GM21381 (cell line): ENCODE data around the gene COPG2.
"Not testable (repeated sequence)": the region's sequence is repeated elsewhere in the genome, so short reads cannot be mapped to it uniquely, and the experiment has no call there.

Experiments
- ATAC-seq: cut with Tn5 transposase; IDR thresholded peaks from one replicate; pipeline ENCODE4 v1.9.1; 2021; ENCODE audit warnings: mild to moderate bottlenecking, moderate library complexity; ENCODE audit not compliant: unreplicated experiment

The COPG2 gene

DNA sequence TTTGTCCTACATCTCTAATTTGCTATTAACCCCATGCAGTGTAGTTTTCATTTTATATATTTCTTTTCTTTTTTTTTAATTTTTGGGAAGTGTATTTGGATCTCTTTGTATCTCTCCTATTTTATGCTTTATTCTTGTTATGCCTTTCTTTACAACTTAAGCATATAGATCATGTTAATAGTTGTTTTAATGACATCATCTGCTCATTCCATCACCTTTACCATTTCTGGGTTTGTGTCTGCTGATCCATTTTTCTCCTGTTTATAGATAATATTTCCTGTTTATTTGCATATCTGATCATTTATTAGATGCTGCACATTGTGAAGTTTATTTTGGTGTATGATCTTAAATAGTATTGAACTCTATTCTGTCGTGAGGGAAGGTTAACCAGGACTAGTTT lies 13.7 kb downstream of the COPG2 start:
- ATAC-seq = no peak

DNA sequence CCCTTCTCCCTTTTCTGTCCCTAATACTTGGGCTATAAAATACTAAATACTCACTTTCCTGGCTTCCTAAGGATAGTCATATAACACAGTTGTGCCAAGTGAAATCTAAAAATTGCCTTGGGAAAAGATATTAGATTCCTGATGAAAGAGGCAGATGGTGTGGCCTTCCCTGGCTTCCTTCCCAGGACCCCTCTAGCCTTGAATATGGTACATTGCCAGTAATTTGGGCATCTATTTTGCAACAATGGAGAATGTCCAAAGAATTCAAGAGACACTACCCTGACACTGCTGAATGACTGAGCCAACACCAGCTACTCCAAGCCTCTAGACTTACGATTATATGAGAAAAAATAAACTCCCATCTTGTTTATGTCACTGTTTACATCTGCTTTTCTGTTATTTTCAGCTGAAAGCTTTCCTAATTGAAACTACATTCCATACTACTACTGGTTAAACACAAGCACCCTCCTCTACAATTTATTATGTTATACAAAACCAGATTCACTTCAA lies 17.9 kb downstream of the COPG2 start:
- ATAC-seq = no peak

DNA sequence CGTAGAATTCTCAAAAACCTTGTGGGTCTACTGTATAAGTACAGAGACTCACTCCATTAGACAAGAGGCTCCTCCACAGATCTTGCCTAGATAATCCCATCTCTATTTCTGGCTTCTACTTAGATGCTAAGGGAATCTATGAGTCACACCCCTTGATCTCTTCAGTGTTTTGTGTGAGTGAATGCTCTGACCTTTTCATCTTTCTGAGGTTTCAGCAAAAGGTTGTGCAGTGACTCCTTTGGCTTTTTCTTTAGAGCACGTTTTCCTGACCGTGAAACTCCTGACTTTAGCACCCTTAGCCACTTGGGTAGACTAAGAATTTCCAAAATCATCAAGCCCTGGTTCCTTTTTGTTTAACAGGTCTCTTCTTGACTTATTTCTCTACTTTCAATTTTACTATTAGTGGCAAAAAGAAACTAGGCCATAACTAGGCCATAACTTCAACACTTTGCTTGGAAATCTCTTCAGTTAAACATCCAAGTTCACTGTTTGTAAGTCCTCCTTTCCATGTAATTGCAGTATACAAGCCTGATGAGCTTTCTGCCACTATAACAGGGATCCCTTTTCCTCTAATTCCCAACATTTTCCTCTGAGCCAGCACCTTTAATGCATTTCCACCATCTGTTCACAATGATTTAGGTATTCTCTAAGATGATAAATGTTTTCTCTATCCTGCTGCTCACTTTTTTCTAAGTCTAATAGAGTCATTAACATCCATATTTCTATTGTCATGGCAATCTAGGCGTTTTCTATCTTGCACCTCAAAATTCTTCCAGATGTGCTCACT lies 19.4 kb downstream of the COPG2 start:
- peak; percentile 49 for ATAC-seq

DNA sequence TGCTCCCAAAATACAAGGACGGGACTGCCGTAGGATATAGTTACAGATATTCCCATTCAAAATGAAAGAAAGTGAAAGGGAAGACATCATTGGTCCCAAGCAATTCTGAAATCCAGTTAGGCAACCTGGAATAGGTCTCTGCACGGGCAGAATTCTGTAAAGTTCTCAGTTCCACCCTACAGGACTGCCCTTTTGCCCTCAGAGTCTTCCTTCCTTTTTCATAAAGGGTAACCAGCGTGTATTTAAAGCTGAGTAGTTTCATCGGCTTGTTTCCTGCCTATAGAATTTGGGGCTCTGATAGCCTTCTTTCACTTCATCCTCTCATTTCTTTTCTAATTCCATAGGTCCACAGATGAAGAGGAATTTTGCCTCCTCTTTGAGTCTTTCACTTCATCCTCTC lies 20.0 kb downstream of the COPG2 start:
- ATAC-seq = peak; percentile 35

DNA sequence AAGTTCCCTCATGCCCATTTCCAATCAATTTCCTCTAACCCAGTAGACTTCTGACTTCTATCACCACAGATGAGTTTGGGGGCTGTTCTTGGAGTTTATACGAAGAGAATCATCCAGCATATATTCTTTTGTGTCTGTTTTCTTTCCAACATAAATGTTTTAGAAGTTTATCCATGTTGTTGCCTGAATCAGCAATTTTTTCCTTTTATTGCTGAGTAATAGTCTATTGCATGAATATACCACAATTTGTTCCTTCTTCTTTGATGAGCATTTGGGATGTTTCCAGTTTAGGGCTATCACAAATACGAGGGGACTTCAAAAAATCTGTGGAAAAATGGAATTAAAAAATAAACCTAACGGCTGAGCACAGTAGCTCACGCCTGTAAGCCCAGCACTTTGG lies 26.2 kb downstream of the COPG2 start:
- ATAC-seq = no peak

DNA sequence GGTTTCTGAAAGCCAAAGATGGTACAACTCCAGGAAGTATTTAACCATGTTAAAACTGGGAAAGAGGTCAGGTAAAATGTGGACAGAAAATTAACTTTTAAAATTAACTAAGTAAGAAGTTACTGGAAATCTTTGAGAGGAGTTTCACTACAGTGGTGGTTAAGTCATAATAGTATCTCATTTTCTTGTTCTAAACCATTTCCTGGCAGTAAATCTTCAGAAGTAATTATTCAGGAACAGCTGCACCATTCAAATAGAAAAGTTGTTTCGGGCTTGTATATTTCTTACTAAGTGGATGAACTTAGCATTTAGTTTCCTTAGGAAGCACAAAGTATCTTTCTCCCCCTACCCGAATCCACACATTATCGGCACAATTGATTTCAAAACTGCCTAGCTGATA lies 27.1 kb downstream of the COPG2 start:
- no peak for ATAC-seq

DNA sequence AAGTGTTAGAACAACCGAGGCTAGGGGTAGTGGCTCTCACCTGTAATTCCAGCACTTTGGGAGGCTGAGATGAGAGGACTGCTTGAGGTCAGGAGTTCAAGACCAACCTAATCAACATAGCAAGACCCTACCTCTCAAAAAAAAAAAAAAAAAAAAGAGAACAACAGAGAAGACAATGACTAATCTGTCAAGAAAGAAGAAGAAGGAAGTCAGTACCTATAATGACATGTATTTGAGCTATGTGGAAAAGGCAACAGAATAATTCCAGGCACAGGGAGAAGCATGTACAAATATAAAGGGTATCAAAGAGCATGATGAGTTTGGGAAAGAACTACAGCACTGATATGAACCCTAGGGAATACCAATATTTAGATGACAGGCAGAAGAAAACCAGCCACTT lies 27.5 kb downstream of the COPG2 start:
- no peak for ATAC-seq

DNA sequence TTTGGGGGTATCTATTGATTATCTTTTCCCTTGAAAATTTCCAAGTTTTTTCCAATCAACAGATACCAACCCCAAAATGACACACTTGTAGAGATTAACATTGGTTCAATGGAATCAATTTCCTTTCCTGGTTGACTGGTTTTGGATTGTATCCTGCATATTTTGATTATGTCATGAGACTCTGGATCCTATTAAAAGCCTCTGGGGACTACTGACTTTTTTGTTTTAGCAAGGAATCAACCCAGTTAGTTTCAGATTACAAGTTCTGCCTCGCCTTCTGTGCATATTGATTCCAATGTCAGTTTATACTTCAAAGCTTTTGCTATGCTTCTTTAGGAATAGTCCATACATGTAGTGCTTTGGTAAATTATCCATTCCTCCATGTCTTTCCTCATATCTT lies 29.2 kb downstream of the COPG2 start:
- ATAC-seq = no peak

DNA sequence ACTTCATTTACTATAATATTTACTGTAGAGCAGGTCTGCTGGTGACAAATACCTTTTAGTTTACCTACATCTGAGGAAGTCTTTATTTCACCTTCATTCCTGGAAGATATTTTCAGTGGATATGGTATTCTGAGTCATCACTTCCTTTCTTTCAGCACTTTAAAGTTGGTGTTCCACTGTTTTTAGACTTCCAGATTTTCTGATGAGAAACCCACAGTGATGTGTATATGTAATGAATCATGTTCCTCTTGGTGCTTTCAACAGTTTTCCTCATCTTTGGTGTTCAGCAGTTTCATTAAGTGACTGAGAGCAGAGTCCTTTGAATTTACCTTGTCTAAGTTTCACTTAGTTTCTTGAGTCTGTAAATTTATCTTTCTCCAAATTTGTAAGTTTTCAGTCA lies 36.4 kb downstream of the COPG2 start:
- ATAC-seq = no peak

DNA sequence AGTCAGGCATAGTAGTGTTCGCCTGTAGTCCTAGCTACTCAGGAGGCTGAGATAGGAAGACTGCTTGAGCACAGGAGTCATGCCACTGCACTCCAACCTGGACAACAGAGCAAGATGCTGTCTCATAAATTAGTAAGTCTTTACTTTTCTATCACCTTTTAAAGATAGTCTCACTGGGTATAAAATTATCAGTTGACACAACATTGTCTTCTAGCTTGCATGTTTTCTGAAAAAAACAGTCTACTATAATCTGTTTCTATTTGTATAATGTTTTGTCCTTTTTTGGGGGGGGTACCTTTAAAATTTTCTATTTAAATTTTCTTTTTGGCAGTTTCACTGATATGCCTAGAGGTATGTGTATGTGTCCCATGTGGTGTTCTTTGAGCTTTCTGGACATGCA lies 39.6 kb downstream of the COPG2 start:
- no peak for ATAC-seq

DNA sequence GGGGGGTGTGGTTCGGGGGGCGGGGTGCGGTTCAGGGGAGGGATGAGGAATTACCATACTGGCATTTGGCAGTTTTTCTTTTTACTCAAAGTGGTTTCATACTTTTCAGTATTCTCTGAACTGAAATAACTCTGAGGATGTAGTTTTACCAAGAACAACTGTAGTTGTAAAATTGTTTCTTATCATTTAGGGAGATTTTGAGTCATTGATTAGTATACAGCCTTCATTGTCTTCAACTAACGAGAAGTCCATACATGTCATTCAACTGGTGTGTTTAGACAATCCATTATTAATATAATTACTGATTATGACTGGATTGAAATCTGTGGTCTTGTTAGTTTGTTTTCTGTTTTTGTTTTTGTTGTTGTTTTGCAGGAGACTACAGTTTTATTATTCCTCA lies 40.8 kb downstream of the COPG2 start:
- ATAC-seq = no peak

DNA sequence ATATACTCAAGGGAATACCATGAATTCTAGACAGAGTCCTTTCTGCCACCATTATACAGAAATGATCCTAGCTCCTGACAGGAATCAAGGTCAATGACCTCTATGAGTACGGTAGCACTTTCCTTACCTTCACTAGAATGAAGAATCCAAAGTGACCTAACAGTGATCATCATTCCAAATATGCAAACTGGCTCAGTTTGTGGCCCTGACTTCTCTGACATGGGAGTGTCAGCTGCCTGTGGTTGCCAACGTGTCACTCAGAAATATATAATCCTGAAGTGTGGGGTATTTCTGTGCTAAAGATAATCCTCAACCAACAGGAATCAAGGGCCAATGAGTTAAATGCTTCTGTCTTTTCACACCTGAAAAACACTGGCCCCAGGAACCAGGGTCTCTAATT lies 45.7 kb downstream of the COPG2 start:
- no peak for ATAC-seq

DNA sequence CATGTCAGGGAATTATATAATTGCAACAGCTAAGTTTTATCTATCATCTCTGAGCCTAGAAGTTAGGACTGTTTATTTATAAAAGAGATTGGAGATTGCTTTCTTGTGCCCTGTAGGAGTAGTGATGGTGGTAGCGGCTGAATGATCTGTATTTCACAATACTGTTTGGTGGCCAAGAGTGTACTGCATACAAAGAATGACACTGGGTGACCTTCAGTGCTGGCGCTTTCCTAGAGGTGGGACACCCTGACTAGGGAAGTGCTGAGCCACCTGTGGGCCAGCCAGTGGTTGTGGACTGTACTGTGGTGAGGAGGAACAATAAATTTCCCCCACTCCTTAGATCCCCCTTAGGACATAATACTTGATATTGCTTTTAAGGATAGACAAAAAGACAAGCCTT lies 53.0 kb downstream of the COPG2 start:
- ATAC-seq = no peak

DNA sequence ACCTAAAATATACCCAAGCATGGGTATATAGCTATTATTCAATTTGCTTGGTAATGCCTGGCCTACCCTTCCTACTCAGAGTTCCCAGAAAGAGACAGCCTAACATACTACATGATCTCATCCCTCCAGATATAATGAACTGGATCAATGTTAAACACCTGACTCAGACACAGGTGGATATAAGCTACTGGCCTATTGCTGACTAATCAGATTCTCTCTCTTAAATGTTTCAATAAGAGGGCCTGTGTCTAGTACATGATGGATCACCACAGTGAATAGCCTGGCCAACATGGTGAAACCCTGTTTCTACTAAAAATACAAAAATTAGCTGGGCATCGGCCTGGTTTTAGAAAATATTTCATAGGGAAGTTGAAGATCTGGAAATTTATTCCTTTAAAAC lies 54.1 kb downstream of the COPG2 start:
- no peak for ATAC-seq

DNA sequence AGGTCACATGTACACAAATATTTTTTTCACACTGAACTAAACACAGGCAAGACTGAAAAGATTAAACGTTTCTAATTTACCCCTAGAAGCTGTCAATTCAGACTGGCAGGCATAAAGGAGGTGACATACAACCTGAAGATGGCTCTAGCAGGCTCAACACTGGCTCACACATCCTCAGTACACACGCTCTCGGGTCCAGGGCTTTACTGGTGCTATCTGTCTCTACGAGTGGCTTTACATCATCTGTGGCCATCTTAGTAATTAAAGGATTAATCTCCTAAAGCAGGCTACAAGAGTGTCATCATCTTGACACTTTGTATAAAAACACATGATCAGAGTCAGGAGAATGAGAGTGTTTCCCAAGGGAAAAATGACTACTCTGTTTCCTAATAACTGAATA lies 57.3 kb downstream of the COPG2 start:
- ATAC-seq = no peak

DNA sequence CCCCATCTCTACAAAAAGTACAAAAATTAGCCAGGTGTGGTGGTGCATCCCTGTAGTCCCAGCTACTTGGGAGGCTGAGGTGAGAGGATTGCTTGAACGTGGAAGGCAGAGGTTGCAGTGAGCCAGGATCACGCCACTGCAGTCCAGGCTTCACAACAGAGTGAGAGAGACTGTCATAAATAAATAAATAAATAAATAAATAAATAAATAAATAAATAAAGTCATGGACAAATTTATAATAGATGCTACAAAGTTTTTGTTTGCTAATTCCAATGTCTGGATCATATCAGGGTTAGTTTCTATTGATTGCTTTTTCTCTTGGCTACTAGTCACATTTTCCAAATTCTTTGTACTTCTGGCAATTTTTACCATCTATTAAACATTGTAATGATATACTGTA lies 61.5 kb downstream of the COPG2 start:
- not testable (repeated sequence) for ATAC-seq

DNA sequence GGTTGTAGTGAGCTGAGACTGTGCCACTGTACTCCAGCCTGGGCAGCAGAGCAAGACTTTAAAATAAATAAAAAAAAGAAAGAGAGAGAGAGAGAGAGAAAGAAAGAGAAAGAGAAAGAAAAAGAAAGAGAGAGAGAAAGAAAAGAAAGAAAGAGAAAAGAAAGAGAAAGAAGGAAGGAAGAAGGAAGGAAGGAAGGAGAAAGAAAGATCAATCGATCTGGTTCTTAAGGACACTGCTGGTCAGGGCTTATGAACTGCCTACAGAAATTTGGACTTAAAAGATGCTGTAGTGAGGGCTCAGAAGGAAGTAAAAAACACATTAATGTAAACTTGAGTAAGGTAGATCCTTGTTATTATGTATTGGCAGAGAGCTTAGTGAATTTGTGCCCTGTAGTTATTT lies 62.4 kb downstream of the COPG2 start:
- no peak for ATAC-seq

DNA sequence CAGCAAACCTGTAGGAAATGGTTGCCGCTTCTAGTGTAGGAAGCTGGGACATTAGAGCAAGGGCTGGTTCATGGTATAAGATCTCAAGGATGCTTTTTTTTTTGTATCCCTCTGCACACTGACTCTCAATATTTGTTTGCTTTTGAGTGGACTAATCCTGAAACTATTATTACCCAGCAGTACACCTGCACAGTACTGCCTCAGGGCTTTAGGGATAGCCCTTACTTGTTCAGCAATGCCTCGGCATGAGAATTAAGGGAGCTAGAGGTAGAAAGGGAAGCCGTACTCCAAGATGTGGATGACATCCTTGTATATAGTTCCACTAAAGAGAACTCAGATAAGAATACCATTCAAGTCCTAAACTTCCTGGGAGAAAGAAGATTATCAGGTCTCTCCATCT lies 70.5 kb downstream of the COPG2 start:
- ATAC-seq = no peak

DNA sequence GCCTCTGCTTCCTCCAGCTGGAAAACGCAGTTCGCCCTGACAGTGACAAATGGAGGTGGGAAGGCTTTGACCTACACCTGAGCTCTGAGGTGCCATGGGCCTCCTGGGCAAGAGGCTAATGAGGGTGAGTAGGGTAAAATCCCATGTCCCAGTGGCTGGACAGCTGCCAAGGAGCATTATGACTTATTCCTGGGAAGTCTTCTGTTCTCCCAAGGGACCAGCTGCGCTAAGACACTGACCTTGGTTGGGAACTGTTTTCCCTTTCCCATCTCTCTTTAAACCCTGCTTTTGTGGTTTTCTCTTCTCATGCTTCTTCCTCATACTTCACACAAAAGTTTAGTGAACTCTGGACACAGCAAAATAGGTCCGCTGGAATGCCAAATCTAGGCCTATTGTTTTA lies 72.6 kb downstream of the COPG2 start:
- ATAC-seq = no peak

DNA sequence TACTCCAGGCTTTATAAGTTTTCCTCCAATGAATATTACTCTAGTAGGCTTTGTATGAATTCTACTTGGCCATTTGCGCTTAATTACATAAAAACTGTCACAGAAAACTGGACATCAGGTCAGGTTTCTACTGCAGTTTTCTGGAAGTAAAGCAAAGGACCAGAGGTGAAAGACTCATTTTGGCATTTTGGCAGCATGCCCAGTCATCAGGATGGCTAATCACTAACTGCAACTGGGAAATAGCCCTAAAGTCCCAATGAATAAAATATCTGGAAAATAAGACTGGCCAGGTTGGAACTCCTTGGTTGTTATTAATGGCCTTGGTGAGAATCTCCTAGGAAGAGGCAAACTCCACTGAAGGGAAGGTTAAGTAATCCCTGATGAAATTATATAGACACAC lies 75.5 kb downstream of the COPG2 start:
- no peak for ATAC-seq

DNA sequence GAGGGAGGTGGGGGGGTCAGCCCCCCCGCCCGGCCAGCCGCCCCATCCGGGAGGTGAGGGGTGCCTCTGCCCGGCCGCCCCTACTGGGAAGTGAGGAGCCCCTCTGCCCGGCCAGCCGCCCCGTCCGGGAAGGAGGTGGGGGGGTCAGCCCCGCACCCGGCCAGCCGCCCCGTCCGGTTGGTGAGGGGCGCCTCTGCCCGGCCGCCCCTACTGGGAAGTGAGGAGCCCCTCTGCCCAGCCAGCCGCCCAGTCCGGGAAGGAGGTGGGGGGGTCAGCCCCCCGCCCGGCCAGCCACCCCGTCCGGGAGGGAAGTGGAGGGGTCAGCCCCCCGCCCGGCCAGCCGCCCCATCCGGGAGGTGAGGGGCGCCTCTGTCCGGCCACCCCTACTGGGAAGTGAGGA lies 77.1 kb downstream of the COPG2 start:
- not testable (repeated sequence) for ATAC-seq

DNA sequence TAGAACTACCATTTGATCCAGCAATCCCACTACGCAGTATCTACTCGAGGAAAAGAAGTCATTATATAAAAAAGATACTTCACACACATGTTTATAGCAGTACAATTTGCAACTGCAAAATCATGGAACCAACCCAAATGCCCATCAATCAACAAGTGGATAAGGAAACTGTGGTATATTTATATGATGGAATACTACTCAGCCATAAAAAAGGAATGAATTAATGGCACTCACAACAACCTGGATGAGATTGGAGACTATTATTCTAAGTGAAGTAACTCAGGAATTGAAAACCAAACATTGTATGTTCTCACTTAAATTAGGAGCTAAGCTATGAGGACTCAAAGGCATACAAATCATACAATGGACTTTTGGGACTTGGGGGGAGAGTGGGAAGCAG lies 82.6 kb downstream of the COPG2 start:
- ATAC-seq = not testable (repeated sequence)

DNA sequence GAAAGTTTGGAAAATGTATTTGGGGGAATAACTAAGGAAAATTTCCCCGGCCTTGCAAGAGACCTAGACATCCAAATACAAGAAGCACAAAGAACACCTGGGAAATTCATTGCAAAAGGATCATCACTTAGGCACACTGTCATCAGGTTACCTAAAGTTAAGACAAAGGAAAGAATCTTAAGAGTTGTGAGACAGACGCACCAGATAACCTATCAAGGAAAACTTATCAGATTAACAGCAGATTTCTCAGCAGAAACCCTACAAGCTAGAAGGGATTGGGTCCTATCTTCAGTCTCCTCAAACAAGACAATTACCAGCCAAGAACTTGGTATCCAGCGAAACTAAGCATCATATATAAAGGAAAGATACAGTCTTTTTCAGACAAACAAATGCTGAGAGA lies 93.4 kb downstream of the COPG2 start:
- not testable (repeated sequence) for ATAC-seq
